Measurements from ENCODE around the gene PTH2R. TPM values are rescaled to one million over a fixed set of nuclear protein-coding genes. Genes with fewer than 3 reads are reported as not detected.

Gene PTH2R
- total RNA-seq, 6 experiments from 2014 or later, result 0.07 to 0.19 (median 0.16) TPM; not detected in 3

DNA sequence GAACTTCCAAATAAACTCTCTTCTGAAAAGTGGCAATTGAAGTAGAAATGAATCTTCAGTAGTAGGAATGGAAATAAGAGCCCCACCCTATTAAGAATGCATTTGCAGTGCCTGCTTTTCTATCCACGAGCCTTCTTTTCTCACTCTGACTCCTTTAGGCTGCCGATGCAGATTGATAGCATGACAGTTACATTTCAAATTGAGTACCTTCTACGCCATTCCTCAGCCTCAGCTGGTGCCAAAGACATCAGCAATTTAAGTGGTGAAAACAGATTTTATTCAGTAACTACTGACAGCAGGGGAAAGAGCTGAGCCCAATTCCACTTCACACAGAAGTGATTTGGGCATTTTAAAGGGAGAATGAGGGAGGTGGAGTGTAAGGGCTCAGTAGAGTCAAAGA is 85.5 kb downstream of the PTH2R start:
- Histone ChIP-seq H3K36me3 (no peaks in the 10 kb centered on the region), H3K9me3 (no peaks in the 10 kb centered on the region), H3K4me1 (no peaks in the 10 kb centered on the region), H3K4me3 (no peak overlapping the region), H3K27me3 (no peaks in the 10 kb centered on the region), H3K27ac (no peak overlapping the region)
- DNase-seq, result no peak
- WGBS (ENCODE audit: insufficient coverage, low coverage, low lambda C conversion rate, missing lambda C conversion rate), result 39% methylated on average over 3 of the region's 3 CpGs
- no peak for TF ChIP-seq POLR2A (IDR thresholded peaks at IDR 0.05)
- TF ChIP-seq CTCF (IDR thresholded peaks at IDR 0.05), result no peak
- ATAC-seq, result no peak
- intact Hi-C loops (cut with DNase I), result no loop called here

DNA sequence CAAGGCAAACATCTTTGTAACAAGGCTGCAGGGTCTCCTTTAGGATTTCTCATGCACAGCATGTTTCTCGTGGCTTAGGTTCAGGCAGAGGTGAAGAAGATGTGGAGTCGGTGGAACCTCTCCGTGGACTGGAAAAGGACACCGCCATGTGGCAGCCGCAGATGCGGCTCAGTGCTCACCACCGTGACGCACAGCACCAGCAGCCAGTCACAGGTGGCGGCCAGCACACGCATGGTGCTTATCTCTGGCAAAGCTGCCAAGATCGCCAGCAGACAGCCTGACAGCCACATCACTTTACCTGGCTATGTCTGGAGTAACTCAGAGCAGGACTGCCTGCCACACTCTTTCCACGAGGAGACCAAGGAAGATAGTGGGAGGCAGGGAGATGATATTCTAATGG is 86.6 kb downstream of the PTH2R start:
- intact Hi-C loops (cut with DNase I), result no loop called here
- H3K27ac ChIP-seq, result no peak overlapping the region
- DNase-seq, result no peak

GRCh38 chr2:208496129-208496528 is 89.5 kb downstream of the PTH2R start:
- no peak for TF ChIP-seq POLR2A (IDR thresholded peaks at IDR 0.05)
- no peak for TF ChIP-seq CTCF (IDR thresholded peaks at IDR 0.05)

More for the DNA sequence above, 86.6 kb downstream of the PTH2R start:
- Histone ChIP-seq H3K27me3 (no peaks in the 10 kb centered on the region), H3K4me3 (no peak overlapping the region), H3K9me3 (no peaks in the 10 kb centered on the region), H3K4me1 (no peaks in the 10 kb centered on the region), H3K36me3 (no peaks in the 10 kb centered on the region)
- ATAC-seq, result no peak
- no peak for TF ChIP-seq POLR2A (IDR thresholded peaks at IDR 0.05)
- no peak for TF ChIP-seq CTCF (IDR thresholded peaks at IDR 0.05)
- 84% methylated on average over 8 of the region's 12 CpGs for WGBS (ENCODE audit: insufficient coverage, low coverage, low lambda C conversion rate, missing lambda C conversion rate)

GRCh38 chr2:208501206-208501605 is 94.6 kb downstream of the PTH2R start:
- intact Hi-C loops (cut with DNase I), result no loop called here
- ATAC-seq, result peak in 3 of 4 donors; percentile 29 to 59 (median 33)
- 31% methylated on average over 7 of the region's 7 CpGs for WGBS (ENCODE audit: insufficient coverage, low coverage, low lambda C conversion rate, missing lambda C conversion rate)

More at GRCh38 chr2:208496129-208496528, 89.5 kb downstream of the PTH2R start:
- no peak for DNase-seq
- H3K27me3 ChIP-seq, result no peaks in the 10 kb centered on the region
- no peak overlapping the region for H3K4me3 ChIP-seq
- H3K27ac ChIP-seq, result no peak overlapping the region
- WGBS (ENCODE audit: insufficient coverage, low coverage, low lambda C conversion rate, missing lambda C conversion rate), result 54% methylated on average over 2 of the region's 2 CpGs
- H3K36me3 ChIP-seq, result no peaks in the 10 kb centered on the region
- H3K4me1 ChIP-seq, result no peaks in the 10 kb centered on the region
- no peaks in the 10 kb centered on the region for H3K9me3 ChIP-seq
- no peak for ATAC-seq
- intact Hi-C loops (cut with DNase I), result no loop called here

More at GRCh38 chr2:208501206-208501605, 94.6 kb downstream of the PTH2R start:
- Histone ChIP-seq H3K27me3 (no peaks in the 10 kb centered on the region), H3K9me3 (no peaks in the 10 kb centered on the region), H3K4me1 (no peaks in the 10 kb centered on the region), H3K36me3 (no peaks in the 10 kb centered on the region), H3K27ac (no peak overlapping the region), H3K4me3 (no peak overlapping the region)
- TF ChIP-seq CTCF (IDR thresholded peaks at IDR 0.05) (no peak), POLR2A (IDR thresholded peaks at IDR 0.05) (no peak)
- DNase-seq, result no peak

All from right lobe of liver (tissue), 6 donors.